Activated CD4-positive, alpha-beta memory T cell treated with anti-CD3 and anti-CD28 coated beads for 36 hours (primary cell): ENCODE results near the gene GMFB. TPM values are rescaled to one million over a fixed set of nuclear protein-coding genes. Genes with fewer than 3 reads are reported as not detected.

Experiments
- CTCF ChIA-PET: fragments of 350-600 bp; sonication (Branson Sonifier 250); formaldehyde crosslinking; loops from one replicate; lab custom pipeline; 2021; ENCODE audit warnings: antibody characterized with exemption, inconsistent platforms; lab: Charles Lee
- POLR2A ChIA-PET: fragments of 350-600 bp; sonication (Branson Sonifier 250); formaldehyde crosslinking; loops from one replicate; lab custom pipeline; 2021; ENCODE audit warnings: antibody characterized with exemption; lab: Charles Lee
- DNase-seq: peaks from one replicate; pipeline ENCODE4 v3.0.0-alpha.2; 2020
- H3K27ac Mint-ChIP-seq: one replicate; pipeline ENCODE4 v1.8.0; 2021; ENCODE audit warnings: mixed read lengths
- H3K27me3 Mint-ChIP-seq: one replicate; pipeline ENCODE4 v1.8.0; 2021; ENCODE audit warnings: mixed read lengths
- H3K36me3 Mint-ChIP-seq: one replicate; pipeline ENCODE4 v1.8.0; 2021; ENCODE audit warnings: mixed read lengths
- H3K4me1 Mint-ChIP-seq: one replicate; pipeline ENCODE4 v1.8.0; 2021; ENCODE audit warnings: low read depth, mixed read lengths
- H3K4me3 Mint-ChIP-seq: one replicate; pipeline ENCODE4 v1.8.0; 2021; ENCODE audit warnings: mild to moderate bottlenecking, mixed read lengths
- H3K9me3 Mint-ChIP-seq: one replicate; pipeline ENCODE4 v1.8.0; 2021; ENCODE audit warnings: mixed read lengths
- intact Hi-C: fragments of 100-400 bp; cut with micrococcal nuclease; formaldehyde crosslinking; loops from one replicate; pipeline ENCODE4 v1.15.1; 2023
- total RNA-seq, 2 experiments: library from RNA; stranded (reverse); gene quantifications; one replicate each; pipeline ENCODE4 v1.2.3, GENCODE V29; 2021

GMFB gene
- total RNA-seq, 2 experiments from 2014 or later, result 39.0 to 43.6 TPM

DNA sequence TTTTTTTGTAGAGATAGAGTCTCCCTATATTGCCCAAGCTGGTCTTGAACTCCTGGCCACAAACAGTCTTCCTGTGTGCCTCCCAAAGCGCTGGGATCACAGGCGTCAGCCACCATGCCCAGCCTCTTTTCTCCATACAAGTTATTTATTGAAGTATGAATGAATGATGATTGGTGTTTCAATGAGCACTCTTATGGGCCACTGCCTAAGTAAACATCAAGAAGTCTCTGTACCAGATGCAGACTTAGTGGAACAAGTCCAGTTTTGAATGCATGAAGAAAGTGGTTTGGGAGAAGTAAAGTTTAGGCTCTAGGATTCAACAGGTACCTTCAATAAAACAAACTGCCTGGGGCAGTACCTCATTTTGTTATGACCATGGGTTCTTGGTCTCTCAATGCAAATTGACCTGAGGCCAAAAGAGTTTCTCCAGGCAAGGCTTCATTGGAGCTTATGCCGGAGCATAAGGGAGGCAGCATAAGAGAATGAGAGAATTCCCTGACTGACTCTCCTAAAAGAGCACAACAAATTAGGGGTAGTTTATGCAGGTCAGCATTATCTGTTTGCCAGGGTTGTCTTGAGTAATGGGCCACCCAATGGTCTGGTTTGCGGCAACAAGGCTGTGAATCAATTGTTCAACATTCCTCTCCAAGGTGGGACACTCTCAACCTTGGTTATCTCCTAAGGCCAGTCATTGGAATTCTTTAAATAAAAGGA lies 1.1 kb upstream of the GMFB start:
- H3K27me3 Mint-ChIP-seq, result no peaks in the 10 kb centered on the region
- H3K4me1 Mint-ChIP-seq, result peaks cover 45% of the 10 kb centered on the region
- peak overlapping the region; percentile 89 for H3K4me3 Mint-ChIP-seq
- no peak for DNase-seq
- intact Hi-C loops, result loop anchor here (1.0 to 2.0 kb wide), 3 partner anchors 49 to 283 kb away; partner anchors contain the start of gene CNIH1
- H3K36me3 Mint-ChIP-seq, result peaks cover 2% of the 10 kb centered on the region
- H3K27ac Mint-ChIP-seq, result peak overlapping the region; percentile 90
- POLR2A ChIA-PET, result interaction anchor here (1.2 kb wide), 1 partner anchor 92 kb away, joined by 3 read pairs; no protein-coding TSS in a partner anchor
- CTCF ChIA-PET, result interaction anchor here (0.7 to 5.3 kb wide), 4 partner anchors 18 to 578 kb away, joined by 3 to 30 read pairs (median 3); partner anchors contain the start of gene CGRRF1
- no peaks in the 10 kb centered on the region for H3K9me3 Mint-ChIP-seq

DNA sequence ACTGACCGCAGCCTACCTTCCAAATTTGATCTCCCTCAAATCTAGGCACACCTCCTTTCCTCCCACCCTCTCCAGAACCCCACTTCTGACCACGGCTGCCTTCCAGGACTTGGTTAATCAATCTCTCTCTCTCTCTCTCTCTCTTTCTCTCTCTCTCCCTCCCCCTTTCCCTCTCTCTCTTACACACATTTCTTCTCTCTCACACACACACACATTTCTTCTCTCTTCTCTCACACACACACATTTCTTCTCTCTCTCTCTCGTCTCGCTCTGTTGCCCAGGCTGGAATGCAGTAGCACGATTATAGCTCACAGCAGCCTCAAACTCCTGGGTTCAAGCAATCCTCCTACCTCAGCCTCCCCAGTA lies 521 bp upstream of the GMFB start:
- H3K36me3 Mint-ChIP-seq, result peaks cover 2% of the 10 kb centered on the region
- no peaks in the 10 kb centered on the region for H3K27me3 Mint-ChIP-seq
- H3K4me1 Mint-ChIP-seq, result peaks cover 51% of the 10 kb centered on the region
- H3K27ac Mint-ChIP-seq, result peak overlapping the region; percentile 90
- DNase-seq, result no peak
- peak overlapping the region; percentile 89 for H3K4me3 Mint-ChIP-seq
- H3K9me3 Mint-ChIP-seq, result no peaks in the 10 kb centered on the region
- CTCF ChIA-PET, result interaction anchor here (0.7 to 5.3 kb wide), 6 partner anchors 19 to 579 kb away, joined by 3 to 30 read pairs (median 4); partner anchors contain the start of genes CDKN3 and CGRRF1
- POLR2A ChIA-PET, result interaction anchor here (1.2 to 1.5 kb wide), 2 partner anchors 21 to 92 kb away, joined by 3 to 11 read pairs; partner anchors contain the start of gene CGRRF1
- intact Hi-C loops, result loop anchor here (1.0 to 2.0 kb wide), 3 partner anchors 48 to 284 kb away; partner anchors contain the start of gene CNIH1

- Mint-ChIP-seq H3K4me3 (peak overlapping the region; percentile 89), H3K36me3 (peaks cover 8% of the 10 kb centered on the region), H3K4me1 (peaks cover 60% of the 10 kb centered on the region), H3K27me3 (no peaks in the 10 kb centered on the region), H3K27ac (peak overlapping the region; percentile 90), H3K9me3 (no peaks in the 10 kb centered on the region)
- DNase-seq, result no peak
- intact Hi-C loops, result loop anchor here (1.0 to 2.0 kb wide), 3 partner anchors 21 to 92 kb away; partner anchors contain the start of gene CGRRF1
- ChIA-PET CTCF (interaction anchor here (0.6 to 5.3 kb wide), 10 partner anchors 20 to 414 kb away, joined by 3 to 30 read pairs (median 4); partner anchors contain the start of genes CDKN3, CGRRF1 and GCH1), POLR2A (interaction anchor here (0.7 to 1.8 kb wide), 5 partner anchors 19 to 92 kb away, joined by 3 to 11 read pairs (median 6); partner anchors contain the start of genes CDKN3 and CGRRF1)
Observed at GRCh38 chr14:54488318-54488645, 498 bp downstream of the GMFB start.

GRCh38 chr14:54487771-54488170 lies 1.0 kb downstream of the GMFB start:
- H3K9me3 Mint-ChIP-seq, result no peaks in the 10 kb centered on the region
- H3K4me1 Mint-ChIP-seq, result peaks cover 64% of the 10 kb centered on the region
- no peaks in the 10 kb centered on the region for H3K27me3 Mint-ChIP-seq
- no peak for DNase-seq
- POLR2A ChIA-PET, result interaction anchor here (0.7 to 1.8 kb wide), 3 partner anchors 20 to 90 kb away, joined by 3 to 6 read pairs (median 6); no protein-coding TSS in a partner anchor
- peak overlapping the region; percentile 90 for H3K27ac Mint-ChIP-seq
- CTCF ChIA-PET, result interaction anchor here (0.6 to 5.3 kb wide), 9 partner anchors 20 to 415 kb away, joined by 3 to 30 read pairs (median 4); partner anchors contain the start of genes CDKN3, CGRRF1 and GCH1
- intact Hi-C loops, result loop anchor here (1.0 to 2.0 kb wide), 3 partner anchors 22 to 91 kb away; partner anchors contain the start of gene CGRRF1
- H3K36me3 Mint-ChIP-seq, result peaks cover 12% of the 10 kb centered on the region
- peak overlapping the region; percentile 89 for H3K4me3 Mint-ChIP-seq

DNA sequence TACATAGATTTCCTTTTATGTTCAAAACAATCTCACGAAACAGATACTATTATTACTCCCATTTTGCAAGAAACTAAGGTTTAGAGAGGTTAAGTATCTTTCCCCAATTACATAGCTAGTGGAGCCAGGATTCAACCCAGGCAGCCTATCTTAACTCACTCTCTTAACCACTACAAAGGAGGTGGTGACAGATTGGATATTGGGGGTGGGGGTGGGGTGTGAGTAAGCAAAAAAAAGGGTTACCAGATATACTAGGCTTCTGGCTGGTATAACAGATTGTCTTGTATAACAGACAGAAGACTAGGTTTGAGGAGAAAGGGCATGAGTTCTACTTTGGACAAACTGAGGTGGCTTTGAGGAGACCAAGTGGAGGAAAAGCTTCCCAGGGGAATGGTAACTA lies 2.1 kb downstream of the GMFB start:
- Mint-ChIP-seq H3K36me3 (peaks cover 19% of the 10 kb centered on the region), H3K4me3 (peak overlapping the region; percentile 89), H3K4me1 (peaks cover 70% of the 10 kb centered on the region), H3K27me3 (no peaks in the 10 kb centered on the region), H3K27ac (no peak overlapping the region), H3K9me3 (no peaks in the 10 kb centered on the region)
- DNase-seq, result peak; percentile 16
- ChIA-PET POLR2A (no interaction called here), CTCF (interaction anchor here (0.7 to 5.3 kb wide), 3 partner anchors 21 to 55 kb away, joined by 4 to 30 read pairs (median 4); partner anchors contain the start of gene CGRRF1)
- intact Hi-C loops, result no loop called here

DNA sequence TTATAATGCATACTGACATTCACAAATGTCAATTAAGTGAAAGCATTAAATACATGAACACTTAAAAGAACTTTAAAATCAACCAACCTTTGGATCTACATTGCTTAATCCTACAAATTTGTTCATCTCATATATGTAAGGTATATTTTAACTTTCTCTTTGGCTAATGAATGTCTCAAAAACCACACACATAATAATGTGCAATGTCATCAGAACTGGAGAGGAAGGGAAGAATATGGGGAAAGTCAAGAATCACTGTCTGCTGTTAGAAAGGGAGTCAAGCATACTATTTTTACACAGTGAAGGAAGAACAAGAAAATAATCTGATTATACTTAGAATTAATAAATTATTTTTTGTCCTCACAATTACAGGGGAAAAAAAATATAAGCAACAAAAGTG lies 4.9 kb downstream of the GMFB start:
- peaks cover 55% of the 10 kb centered on the region for H3K4me1 Mint-ChIP-seq
- peak overlapping the region; percentile 50 for H3K27ac Mint-ChIP-seq

GRCh38 chr14:54483073-54483745 lies 5.6 kb downstream of the GMFB start:
- Mint-ChIP-seq H3K4me1 (peaks cover 55% of the 10 kb centered on the region), H3K27ac (peak overlapping the region; percentile 50), H3K9me3 (no peaks in the 10 kb centered on the region), H3K36me3 (peaks cover 34% of the 10 kb centered on the region), H3K27me3 (no peaks in the 10 kb centered on the region), H3K4me3 (no peak overlapping the region)
- DNase-seq, result no peak
- intact Hi-C loops, result no loop called here
- CTCF ChIA-PET, result no interaction called here
- POLR2A ChIA-PET, result no interaction called here

More for the DNA sequence above, 4.9 kb downstream of the GMFB start:
- Mint-ChIP-seq H3K36me3 (peaks cover 28% of the 10 kb centered on the region), H3K9me3 (no peaks in the 10 kb centered on the region), H3K4me3 (no peak overlapping the region), H3K27me3 (no peaks in the 10 kb centered on the region)
- DNase-seq, result no peak
- intact Hi-C loops, result no loop called here
- POLR2A ChIA-PET, result no interaction called here
- CTCF ChIA-PET, result interaction anchor here (0.7 to 1.5 kb wide), 2 partner anchors 114 to 290 kb away, joined by 3 read pairs; no protein-coding TSS in a partner anchor

DNA sequence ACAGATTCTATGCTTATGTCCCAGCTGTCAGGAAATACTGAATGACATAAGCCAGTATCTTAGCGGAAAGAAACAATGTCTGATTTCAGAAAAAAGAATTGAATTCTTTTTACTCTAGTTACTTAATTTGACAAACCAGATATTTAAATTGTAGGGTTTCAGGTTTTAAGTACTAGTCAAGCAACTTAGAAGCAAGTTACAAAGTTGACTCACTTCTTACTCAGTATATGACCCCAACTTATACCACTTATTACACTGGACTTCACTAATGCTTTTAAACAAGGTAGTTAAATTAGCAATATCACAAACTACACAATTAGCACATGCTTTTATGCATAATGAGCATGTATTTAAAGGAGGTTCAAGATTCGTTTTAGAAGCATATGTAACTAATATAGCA lies 7.1 kb downstream of the GMFB start:
- CTCF ChIA-PET, result interaction anchor here (0.7 kb wide), 1 partner anchor 258 kb away, joined by 4 read pairs; no protein-coding TSS in a partner anchor
- POLR2A ChIA-PET, result no interaction called here
- H3K4me1 Mint-ChIP-seq, result peaks cover 47% of the 10 kb centered on the region
- no peak for DNase-seq
- H3K27ac Mint-ChIP-seq, result no peak overlapping the region
- H3K9me3 Mint-ChIP-seq, result no peaks in the 10 kb centered on the region
- H3K36me3 Mint-ChIP-seq, result peaks cover 41% of the 10 kb centered on the region
- H3K27me3 Mint-ChIP-seq, result no peaks in the 10 kb centered on the region
- intact Hi-C loops, result no loop called here
- no peak overlapping the region for H3K4me3 Mint-ChIP-seq

- Mint-ChIP-seq H3K9me3 (no peaks in the 10 kb centered on the region), H3K36me3 (peaks cover 40% of the 10 kb centered on the region), H3K27ac (no peak overlapping the region), H3K4me3 (no peak overlapping the region), H3K27me3 (no peaks in the 10 kb centered on the region), H3K4me1 (peaks cover 43% of the 10 kb centered on the region)
- ChIA-PET CTCF (no interaction called here), POLR2A (no interaction called here)
- DNase-seq, result no peak
- intact Hi-C loops, result no loop called here
Observed at GRCh38 chr14:54480830-54481562, 7.8 kb downstream of the GMFB start.

- POLR2A ChIA-PET, result no interaction called here
- CTCF ChIA-PET, result no interaction called here
- Mint-ChIP-seq H3K4me3 (no peak overlapping the region), H3K27ac (no peak overlapping the region), H3K36me3 (peaks cover 43% of the 10 kb centered on the region), H3K4me1 (peaks cover 26% of the 10 kb centered on the region), H3K27me3 (no peaks in the 10 kb centered on the region), H3K9me3 (no peaks in the 10 kb centered on the region)
- DNase-seq, result no peak
- intact Hi-C loops, result no loop called here
Observed at GRCh38 chr14:54478636-54479215, 10.1 kb downstream of the GMFB start.

GRCh38 chr14:54475911-54476310 lies 12.9 kb downstream of the GMFB start:
- no peak for DNase-seq
- intact Hi-C loops, result no loop called here
- ChIA-PET POLR2A (no interaction called here), CTCF (no interaction called here)
- Mint-ChIP-seq H3K27ac (peak overlapping the region; percentile 49), H3K9me3 (no peaks in the 10 kb centered on the region), H3K36me3 (peaks cover 34% of the 10 kb centered on the region), H3K27me3 (no peaks in the 10 kb centered on the region), H3K4me1 (peaks cover 8% of the 10 kb centered on the region), H3K4me3 (no peak overlapping the region)
